NCI-H2081 treated with DMSO at 0.1 percent for 48 hours (cell line): ENCODE measurements around the gene TSPAN9.

Experiments
- DNase-seq: peaks from one replicate; lab custom pipeline; 2025; lab: John Stamatoyannopoulos, UW

The TSPAN9 gene

GRCh38 chr12:3141339-3142321, 64.5 kb downstream of the TSPAN9 start:
- DNase-seq, result no peak

GRCh38 chr12:3142386-3142785, 65.2 kb downstream of the TSPAN9 start:
- DNase-seq, result no peak

- DNase-seq, result no peak
These were observed 67.3 kb downstream of the TSPAN9 start for GRCh38 chr12:3144495-3144894.

GRCh38 chr12:3145033-3145432, 67.9 kb downstream of the TSPAN9 start:
- no peak for DNase-seq

GRCh38 chr12:3145546-3146310, 68.5 kb downstream of the TSPAN9 start:
- DNase-seq, result no peak

GRCh38 chr12:3147260-3147659, 70.1 kb downstream of the TSPAN9 start:
- DNase-seq, result no peak

GRCh38 chr12:3148366-3149000, 71.3 kb downstream of the TSPAN9 start:
- DNase-seq, result no peak

GRCh38 chr12:3149515-3150307, 72.5 kb downstream of the TSPAN9 start:
- no peak for DNase-seq

GRCh38 chr12:3150308-3150670, 73.1 kb downstream of the TSPAN9 start:
- DNase-seq, result no peak

- no peak for DNase-seq
These were observed 74.0 kb downstream of the TSPAN9 start for GRCh38 chr12:3150931-3151835.

GRCh38 chr12:3152011-3152511, 74.9 kb downstream of the TSPAN9 start:
- DNase-seq, result no peak

GRCh38 chr12:3152892-3153291, 75.7 kb downstream of the TSPAN9 start:
- DNase-seq, result no peak

- no peak for DNase-seq
These were observed 76.8 kb downstream of the TSPAN9 start for GRCh38 chr12:3154006-3154405.

- DNase-seq, result no peak
These were observed 78.7 kb downstream of the TSPAN9 start for GRCh38 chr12:3155702-3156370.

GRCh38 chr12:3157581-3158323, 80.6 kb downstream of the TSPAN9 start:
- DNase-seq, result no peak

GRCh38 chr12:3158851-3159465, 81.8 kb downstream of the TSPAN9 start:
- no peak for DNase-seq

GRCh38 chr12:3160081-3160480, 82.9 kb downstream of the TSPAN9 start:
- DNase-seq, result no peak

- DNase-seq, result no peak
These were observed 84.7 kb downstream of the TSPAN9 start for GRCh38 chr12:3161861-3162260.
